DOHH2 (cell line): Measurements from ENCODE around the gene ZNF384.

Experiments
- H3F3A ChIP-seq: fragments of 200-600 bp; sonication (generic), shearing (Covaris generic); 2 replicates; pipeline ENCODE4 v1.6.0; 2016; ENCODE audit warnings: antibody characterized with exemption, mild to moderate bottlenecking; ENCODE audit not compliant: control insufficient read depth, insufficient read depth
- H3K27ac ChIP-seq: fragments of 200-600 bp; sonication (generic); 2 replicates; pipeline ENCODE4 v1.5.1; 2014; ENCODE audit warnings: low read depth, mild to moderate bottlenecking, low read length, moderate library complexity
- H3K27me3 ChIP-seq: fragments of 200-600 bp; sonication (generic); 2 replicates; pipeline ENCODE4 v1.6.1; 2014; ENCODE audit warnings: mild to moderate bottlenecking, low read length, mixed read lengths; ENCODE audit not compliant: control insufficient read depth
- H3K36me3 ChIP-seq: fragments of 200-600 bp; sonication (generic); 2 replicates; pipeline ENCODE4 v1.6.1; 2014; ENCODE audit warnings: mild to moderate bottlenecking, low read length, moderate library complexity, mixed read lengths; ENCODE audit not compliant: control insufficient read depth
- H3K4me1 ChIP-seq: fragments of 200-600 bp; sonication (generic); 2 replicates; pipeline ENCODE4 v1.6.1; 2014; ENCODE audit warnings: mild to moderate bottlenecking, low read length, mixed read lengths; ENCODE audit not compliant: control insufficient read depth
- H3K4me2 ChIP-seq: fragments of 200-600 bp; sonication (generic); 2 replicates; pipeline ENCODE4 v1.6.0; 2014; ENCODE audit warnings: mild to moderate bottlenecking, low read length, moderate library complexity
- H3K4me3 ChIP-seq: fragments of 200-600 bp; sonication (generic); 2 replicates; pipeline ENCODE4 v1.5.1; 2014; ENCODE audit warnings: mild to moderate bottlenecking, low read length, mixed read lengths
- H3K79me2 ChIP-seq: fragments of 200-600 bp; sonication (generic); 2 replicates; pipeline ENCODE4 v1.6.1; 2014; ENCODE audit warnings: mild to moderate bottlenecking, low read length, mixed read lengths; ENCODE audit not compliant: control insufficient read depth
- H3K9me2 ChIP-seq: fragments of 200-600 bp; sonication (generic); replicated peaks from 2 replicates; pipeline ENCODE4 v1.6.1; 2014; ENCODE audit warnings: mild to moderate bottlenecking, low read length, mixed read lengths; ENCODE audit not compliant: control insufficient read depth
- H3K9me3 ChIP-seq: fragments of 200-600 bp; sonication (generic); 2 replicates; pipeline ENCODE4 v1.6.1; 2014; ENCODE audit warnings: antibody characterized with exemption, low read length, mixed read lengths; ENCODE audit not compliant: control insufficient read depth, insufficient read depth
- H4K20me1 ChIP-seq: fragments of 200-600 bp; sonication (generic); 2 replicates; pipeline ENCODE4 v1.6.0; 2014; ENCODE audit warnings: low read depth, mild to moderate bottlenecking, antibody characterized with exemption, low read length, moderate library complexity; ENCODE audit not compliant: control insufficient read depth, insufficient read depth
- EZH2phosphoT487 ChIP-seq: fragments of 200-600 bp; sonication (generic); IDR thresholded peaks from 2 replicates; pipeline ENCODE4 v1.6.1; 2017; ENCODE audit warnings: borderline replicate concordance, mild to moderate bottlenecking, antibody characterized with exemption, low read length, moderate library complexity, mixed read lengths
- TF ChIP-seq, protein P1 (sequence below): fragments of 200-600 bp; sonication (generic); IDR thresholded peaks from one replicate; pipeline ENCODE4 v1.5.1; 2014; ENCODE audit warnings: antibody characterized with exemption, mild to moderate bottlenecking, low read depth, low read length; ENCODE audit not compliant: poor library complexity, severe bottlenecking

The ZNF384 gene

GRCh38 chr12:6699989-6700645, 10.9 kb upstream of the ZNF384 start:
- Histone ChIP-seq H3K27me3 (peaks cover 20% of the 10 kb centered on the region), H3K4me1 (peaks cover 66% of the 10 kb centered on the region), H4K20me1 (no peaks in the 10 kb centered on the region), H3K9me3 (no peaks in the 10 kb centered on the region), H3K4me3 (peak overlapping the region; percentile 77), H3K27ac (peak overlapping the region; percentile 45), H3K36me3 (peaks cover 4% of the 10 kb centered on the region; the same call in 1 of the 2 replicates), H3F3A (peaks cover 28% of the 10 kb centered on the region), H3K79me2 (0 out of 2 replicates have a peak, but pooled peaks cover 3% of the 10 kb centered on the region), H3K9me2 (no peaks in the 10 kb centered on the region), H3K4me2 (peak overlapping the region; percentile 98)
- TF ChIP-seq EZH2phosphoT487 = no peak
- TF ChIP-seq, protein P1, sequence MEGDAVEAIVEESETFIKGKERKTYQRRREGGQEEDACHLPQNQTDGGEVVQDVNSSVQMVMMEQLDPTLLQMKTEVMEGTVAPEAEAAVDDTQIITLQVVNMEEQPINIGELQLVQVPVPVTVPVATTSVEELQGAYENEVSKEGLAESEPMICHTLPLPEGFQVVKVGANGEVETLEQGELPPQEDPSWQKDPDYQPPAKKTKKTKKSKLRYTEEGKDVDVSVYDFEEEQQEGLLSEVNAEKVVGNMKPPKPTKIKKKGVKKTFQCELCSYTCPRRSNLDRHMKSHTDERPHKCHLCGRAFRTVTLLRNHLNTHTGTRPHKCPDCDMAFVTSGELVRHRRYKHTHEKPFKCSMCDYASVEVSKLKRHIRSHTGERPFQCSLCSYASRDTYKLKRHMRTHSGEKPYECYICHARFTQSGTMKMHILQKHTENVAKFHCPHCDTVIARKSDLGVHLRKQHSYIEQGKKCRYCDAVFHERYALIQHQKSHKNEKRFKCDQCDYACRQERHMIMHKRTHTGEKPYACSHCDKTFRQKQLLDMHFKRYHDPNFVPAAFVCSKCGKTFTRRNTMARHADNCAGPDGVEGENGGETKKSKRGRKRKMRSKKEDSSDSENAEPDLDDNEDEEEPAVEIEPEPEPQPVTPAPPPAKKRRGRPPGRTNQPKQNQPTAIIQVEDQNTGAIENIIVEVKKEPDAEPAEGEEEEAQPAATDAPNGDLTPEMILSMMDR = no peak

GRCh38 chr12:6699259-6699988, 10.2 kb upstream of the ZNF384 start:
- Histone ChIP-seq H3K9me3 (no peaks in the 10 kb centered on the region), H3K4me3 (peak overlapping the region; percentile 77), H4K20me1 (no peaks in the 10 kb centered on the region), H3K4me2 (peak overlapping the region; percentile 98), H3K27me3 (peaks cover 20% of the 10 kb centered on the region), H3K79me2 (0 out of 2 replicates have a peak, but pooled peaks cover 3% of the 10 kb centered on the region), H3K27ac (peak overlapping the region; percentile 96), H3K4me1 (peaks cover 73% of the 10 kb centered on the region), H3K36me3 (peaks cover 7% of the 10 kb centered on the region; the same call in 1 of the 2 replicates), H3K9me2 (no peaks in the 10 kb centered on the region), H3F3A (peaks cover 28% of the 10 kb centered on the region)
- TF ChIP-seq, protein P1 = no peak
- TF ChIP-seq EZH2phosphoT487 = no peak

DNA sequence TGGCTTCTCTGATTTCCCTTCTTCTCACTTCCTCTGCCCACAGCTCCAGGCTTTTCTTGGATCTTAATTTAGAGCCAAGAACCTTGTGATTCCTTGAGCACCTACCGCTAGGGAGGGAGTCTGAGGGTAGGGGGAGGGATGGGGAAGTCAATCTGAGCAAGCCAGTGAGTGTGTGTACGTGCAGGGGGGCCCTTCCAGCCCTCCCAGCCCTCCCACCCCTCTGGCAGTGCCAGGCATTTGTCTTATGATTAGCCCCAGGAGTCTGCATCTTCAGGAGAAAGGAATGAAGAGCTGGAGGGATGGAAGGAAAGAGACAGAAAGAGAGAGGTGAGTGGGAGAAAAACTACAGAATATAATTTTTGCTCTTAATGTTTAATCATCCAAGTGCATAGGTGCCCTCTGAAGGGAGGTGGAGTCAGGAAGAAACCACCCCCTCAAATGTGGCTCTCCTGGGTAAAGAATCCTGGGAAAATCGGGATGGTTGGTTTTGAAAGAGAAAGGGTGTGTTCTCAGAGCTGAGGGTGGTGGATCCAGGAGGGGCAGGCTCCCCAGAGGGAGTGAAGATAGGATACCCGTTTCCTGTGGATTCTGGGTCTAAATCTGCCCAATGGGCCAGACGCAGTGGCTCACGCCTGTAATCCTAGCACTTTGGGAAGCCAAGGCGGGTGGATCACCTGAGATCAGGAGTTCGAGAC, 9.3 kb upstream of the ZNF384 start:
- Histone ChIP-seq H3K4me3 (peak overlapping the region; percentile 68), H3K27me3 (peaks cover 17% of the 10 kb centered on the region)
- TF ChIP-seq EZH2phosphoT487 = no peak
- TF ChIP-seq, protein P1 = no peak

More for the DNA sequence above, 9.3 kb upstream of the ZNF384 start:
- peaks cover 10% of the 10 kb centered on the region; the same call in 1 of the 2 replicates for H3K36me3 ChIP-seq
- H3K27ac ChIP-seq = peak overlapping the region; percentile 96
- no peaks in the 10 kb centered on the region for H3K9me2 ChIP-seq
- H3K4me1 ChIP-seq = peaks cover 68% of the 10 kb centered on the region
- peaks cover 28% of the 10 kb centered on the region for H3F3A ChIP-seq
- no peaks in the 10 kb centered on the region for H4K20me1 ChIP-seq
- no peaks in the 10 kb centered on the region for H3K9me3 ChIP-seq
- 0 out of 2 replicates have a peak, but pooled peaks cover 3% of the 10 kb centered on the region for H3K79me2 ChIP-seq
- H3K4me2 ChIP-seq = peak overlapping the region; percentile 98
